NB4 (cell line): ENCODE results near the gene TAF1A.

Experiments used
- CTCF ChIP-seq: IDR thresholded peaks from one replicate; pipeline ENCODE4 v1.5.1; 2012; ENCODE audit warnings: low read depth, low read length
- MAX ChIP-seq: IDR thresholded peaks from 2 replicates; pipeline ENCODE4 v1.6.1; 2011; ENCODE audit warnings: low read depth, low read length
- MYC ChIP-seq: IDR thresholded peaks from 2 replicates; pipeline ENCODE4 v1.6.1; 2011; ENCODE audit warnings: low read depth, low read length
- POLR2A ChIP-seq: IDR thresholded peaks from 2 replicates; pipeline ENCODE4 v1.6.1; 2011; ENCODE audit warnings: mild to moderate bottlenecking; ENCODE audit not compliant: insufficient read length; ENCODE audit errors: extremely low read depth

- no peak for TF ChIP-seq CTCF
- TF ChIP-seq POLR2A, result no peak
- no peak for TF ChIP-seq MYC
- TF ChIP-seq MAX, result no peak
Measured at GRCh38 chr1:222592171-222592570, 2.4 kb upstream of the TAF1A start.
